ENCODE data around the gene HMGCL. TPM values are rescaled to one million over a fixed set of nuclear protein-coding genes. Genes with fewer than 3 reads are reported as not detected.
A peak's percentile ranks its signal among the peaks of the same experiment; 100 is the strongest.

HMGCL gene
- total RNA-seq, 3 donors from 2014 or later = 45.2 to 83.4 (median 62.6) TPM

GRCh38 chr1:23799570-23800399, 25.4 kb downstream of the HMGCL start:
- peak; percentile 73 for ATAC-seq
- TF ChIP-seq CTCF (IDR thresholded peaks at IDR 0.05) = no peak
- no peaks in the 10 kb centered on the region for H3K9me3 ChIP-seq
- H3K36me3 ChIP-seq (ENCODE audit: low read depth) = no peaks in the 10 kb centered on the region
- H3K4me1 ChIP-seq (ENCODE audit: low read depth) = peaks cover 27% of the 10 kb centered on the region
- intact Hi-C loops (cut with DNase I, micrococcal nuclease) = loop anchor here in 1 of 2 donors (10.0 kb wide), 1 partner anchor 225 kb away; no protein-coding TSS in a partner anchor
- DNase-seq = peak; percentile 88 to 93 (median 88)
- peak overlapping the region; percentile 90 for H3K4me3 ChIP-seq

GRCh38 chr1:23799255-23799569, 26.0 kb downstream of the HMGCL start:
- ATAC-seq = no peak
- H3K4me3 ChIP-seq = no peak overlapping the region
- no peaks in the 10 kb centered on the region for H3K36me3 ChIP-seq (ENCODE audit: low read depth)
- DNase-seq = no peak
- no peaks in the 10 kb centered on the region for H3K9me3 ChIP-seq
- H3K4me1 ChIP-seq (ENCODE audit: low read depth) = peaks cover 27% of the 10 kb centered on the region
- no peak for TF ChIP-seq CTCF (IDR thresholded peaks at IDR 0.05)
- intact Hi-C loops (cut with DNase I, micrococcal nuclease) = no loop called here

- peak in 2 of 3 donors; percentile 54 to 66 for DNase-seq
- Histone ChIP-seq H3K9me3 (no peaks in the 10 kb centered on the region), H3K36me3 (ENCODE audit: low read depth) (no peaks in the 10 kb centered on the region), H3K4me3 (no peak overlapping the region), H3K4me1 (ENCODE audit: low read depth) (peaks cover 27% of the 10 kb centered on the region)
- intact Hi-C loops (cut with DNase I, micrococcal nuclease) = no loop called here
- no peak for TF ChIP-seq CTCF (IDR thresholded peaks at IDR 0.05)
- no peak for ATAC-seq
These were observed 26.5 kb downstream of the HMGCL start for GRCh38 chr1:23798662-23799142.

GRCh38 chr1:23797478-23798448, 27.5 kb downstream of the HMGCL start:
- ATAC-seq (no peak), DNase-seq (no peak)
- H3K9me3 ChIP-seq = no peaks in the 10 kb centered on the region
- TF ChIP-seq CTCF (IDR thresholded peaks at IDR 0.05) = no peak
- H3K4me3 ChIP-seq = no peak overlapping the region
- H3K36me3 ChIP-seq (ENCODE audit: low read depth) = no peaks in the 10 kb centered on the region
- peaks cover 34% of the 10 kb centered on the region for H3K4me1 ChIP-seq (ENCODE audit: low read depth)
- intact Hi-C loops (cut with DNase I, micrococcal nuclease) = no loop called here

GRCh38 chr1:23796466-23797271, 28.6 kb downstream of the HMGCL start:
- peaks cover 43% of the 10 kb centered on the region for H3K4me1 ChIP-seq (ENCODE audit: low read depth)
- peak; percentile 4 for ATAC-seq
- TF ChIP-seq CTCF (IDR thresholded peaks at IDR 0.05) = no peak

More at GRCh38 chr1:23796466-23797271, 28.6 kb downstream of the HMGCL start:
- peak; percentile 60 to 67 (median 65) for DNase-seq
- no peaks in the 10 kb centered on the region for H3K36me3 ChIP-seq (ENCODE audit: low read depth)
- no peak overlapping the region for H3K4me3 ChIP-seq
- H3K9me3 ChIP-seq = no peaks in the 10 kb centered on the region
- intact Hi-C loops (cut with DNase I, micrococcal nuclease) = no loop called here
